GM19467 (cell line): ENCODE results near the gene TPSG1.
"Not testable (repeated sequence)": the region's sequence is repeated elsewhere in the genome, so short reads cannot be mapped to it uniquely, and the experiment has no call there.

Experiments used
- ATAC-seq: cut with Tn5 transposase; IDR thresholded peaks from one replicate; pipeline ENCODE4 v1.9.1; 2021; ENCODE audit warnings: mild to moderate bottlenecking, moderate library complexity; ENCODE audit not compliant: unreplicated experiment

TPSG1 gene

GRCh38 chr16:1198671-1199346, 26.3 kb downstream of the TPSG1 start:
- ATAC-seq: not testable (repeated sequence)

GRCh38 chr16:1198194-1198593, 26.9 kb downstream of the TPSG1 start:
- ATAC-seq: no peak

GRCh38 chr16:1197237-1197866, 27.7 kb downstream of the TPSG1 start:
- no peak for ATAC-seq

- no peak for ATAC-seq
Observed at GRCh38 chr16:1196494-1196893, 28.6 kb downstream of the TPSG1 start.

- ATAC-seq: no peak
Observed at GRCh38 chr16:1195393-1195666, 29.7 kb downstream of the TPSG1 start.

GRCh38 chr16:1194665-1195392, 30.2 kb downstream of the TPSG1 start:
- no peak for ATAC-seq

GRCh38 chr16:1193825-1194581, 31.1 kb downstream of the TPSG1 start:
- no peak for ATAC-seq

GRCh38 chr16:1193143-1193824, 31.8 kb downstream of the TPSG1 start:
- ATAC-seq: no peak

GRCh38 chr16:1192384-1193073, 32.5 kb downstream of the TPSG1 start:
- no peak for ATAC-seq

GRCh38 chr16:1190789-1191188, 34.3 kb downstream of the TPSG1 start:
- ATAC-seq: not testable (repeated sequence)

- no peak for ATAC-seq
Observed at GRCh38 chr16:1189455-1189854, 35.6 kb downstream of the TPSG1 start.

- ATAC-seq: no peak
Observed at GRCh38 chr16:1188432-1189189, 36.5 kb downstream of the TPSG1 start.

- ATAC-seq: not testable (repeated sequence)
Observed at GRCh38 chr16:1185460-1186207, 39.4 kb downstream of the TPSG1 start.

- ATAC-seq: no peak
Observed at GRCh38 chr16:1184980-1185379, 40.1 kb downstream of the TPSG1 start.

GRCh38 chr16:1184156-1184868, 40.8 kb downstream of the TPSG1 start:
- no peak for ATAC-seq

GRCh38 chr16:1182950-1183907, 41.8 kb downstream of the TPSG1 start:
- no peak for ATAC-seq

- ATAC-seq: no peak
Observed at GRCh38 chr16:1182316-1182671, 42.8 kb downstream of the TPSG1 start.
